Suppressor macrophage (primary cell): Measurements from ENCODE around the gene FCRL6.

Experiments
- DNase-seq, 4 experiments: peaks; one replicate each; pipeline ENCODE4 v3.0.0-alpha.2; 2020 to 2022
- total RNA-seq, 17 experiments: gene quantifications; one replicate each; lab custom pipeline; 2026; ENCODE audit warnings: mixed read lengths in 6 of 17, inconsistent platforms in 3 of 17; lab: John Stamatoyannopoulos, UW

FCRL6 gene, protein sequence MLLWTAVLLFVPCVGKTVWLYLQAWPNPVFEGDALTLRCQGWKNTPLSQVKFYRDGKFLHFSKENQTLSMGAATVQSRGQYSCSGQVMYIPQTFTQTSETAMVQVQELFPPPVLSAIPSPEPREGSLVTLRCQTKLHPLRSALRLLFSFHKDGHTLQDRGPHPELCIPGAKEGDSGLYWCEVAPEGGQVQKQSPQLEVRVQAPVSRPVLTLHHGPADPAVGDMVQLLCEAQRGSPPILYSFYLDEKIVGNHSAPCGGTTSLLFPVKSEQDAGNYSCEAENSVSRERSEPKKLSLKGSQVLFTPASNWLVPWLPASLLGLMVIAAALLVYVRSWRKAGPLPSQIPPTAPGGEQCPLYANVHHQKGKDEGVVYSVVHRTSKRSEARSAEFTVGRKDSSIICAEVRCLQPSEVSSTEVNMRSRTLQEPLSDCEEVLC
- total RNA-seq = 0 to 1.5 (median 0.09) reads per million in 17 experiments

- peak in 3 of 4 experiments; percentile 42 to 52 (median 45) for DNase-seq
Measured at GRCh38 chr1:159802111-159802510, at the start of gene FCRL6. Gene FCRL6 (plus strand): TSS chr1:159802360. CDS start chr1:159802425, 65 bp downstream.

- no peak for DNase-seq
Measured at GRCh38 chr1:159753386-159753785, 48.8 kb upstream of the FCRL6 start.

GRCh38 chr1:159755451-159756007, 46.6 kb upstream of the FCRL6 start:
- DNase-seq = peak in 1 of 4 experiments; percentile 22

- DNase-seq = peak; percentile 66 to 87 (median 81)
Measured at GRCh38 chr1:159756397-159756796, 45.8 kb upstream of the FCRL6 start.

- no peak for DNase-seq
Measured at GRCh38 chr1:159763686-159764085, 38.5 kb upstream of the FCRL6 start.

DNA sequence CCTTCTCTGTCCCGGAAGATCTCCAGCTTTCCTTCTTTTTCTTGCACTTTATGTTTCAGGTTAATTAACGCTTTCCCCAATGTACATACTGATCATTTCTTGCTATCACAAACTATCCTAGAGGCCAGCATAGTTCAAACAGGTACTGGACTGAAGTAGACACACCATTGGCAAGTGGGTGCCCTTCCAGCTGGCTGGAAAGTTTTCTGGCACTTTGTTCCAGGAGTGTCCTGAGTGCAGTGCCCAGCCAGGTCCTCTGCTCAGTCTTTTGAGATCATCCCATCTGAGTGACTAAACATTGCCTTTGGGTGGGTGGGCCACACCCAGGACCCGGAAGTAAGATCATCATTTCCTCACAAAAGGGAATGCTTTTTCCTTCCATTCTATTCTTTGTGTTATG, 36.4 kb upstream of the FCRL6 start:
- DNase-seq = no peak

GRCh38 chr1:159771127-159771895, 30.8 kb upstream of the FCRL6 start:
- DNase-seq = no peak

DNA sequence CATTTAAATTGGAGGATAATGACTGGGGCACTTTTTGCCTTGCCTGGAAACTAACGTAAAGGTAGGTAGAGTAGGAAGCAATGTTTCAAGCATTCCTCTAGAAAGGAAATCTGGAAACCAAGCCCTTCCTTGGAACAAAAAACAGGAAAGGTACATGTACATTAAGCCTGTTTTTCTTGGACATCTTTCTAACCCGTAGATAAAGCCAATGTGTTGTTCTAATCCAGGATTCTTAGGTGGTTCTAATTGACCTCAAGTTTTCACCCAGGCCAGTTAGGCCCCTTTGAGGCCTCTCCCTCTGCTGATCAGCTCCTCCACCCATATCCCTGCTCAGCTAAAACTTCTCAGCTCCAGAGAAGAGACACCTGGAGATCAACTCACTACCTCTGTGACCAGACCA, 27.7 kb upstream of the FCRL6 start:
- DNase-seq = no peak

- DNase-seq = peak in 1 of 4 experiments; percentile 40
Measured at GRCh38 chr1:159775716-159776115, 26.4 kb upstream of the FCRL6 start.

DNA sequence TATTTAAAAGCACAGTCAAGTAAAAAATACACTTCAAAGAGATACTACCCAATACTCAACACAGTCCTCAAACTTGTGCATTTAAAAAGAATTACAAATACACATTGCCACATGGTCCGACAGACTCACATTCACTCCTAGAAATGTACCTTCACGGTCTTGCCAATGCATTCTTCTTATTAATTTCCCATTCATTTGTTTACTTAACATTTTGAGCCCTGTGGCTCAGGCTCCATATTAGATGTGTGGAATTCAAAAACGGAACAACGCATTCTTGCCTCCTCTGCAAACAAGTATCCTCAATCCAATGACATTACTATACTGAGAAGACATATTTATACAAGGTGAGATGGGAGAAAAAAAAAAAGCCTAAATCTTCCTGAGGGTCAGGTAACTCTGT, 23.9 kb upstream of the FCRL6 start:
- DNase-seq = no peak

GRCh38 chr1:159779403-159779851, 22.7 kb upstream of the FCRL6 start:
- no peak for DNase-seq

GRCh38 chr1:159780583-159781582, 21.3 kb upstream of the FCRL6 start, which contains the start of gene DUSP23:
Gene DUSP23 (plus strand): TSS chr1:159780962. CDS start chr1:159781101, 139 bp downstream.
- peak; percentile 98 to 99 (median 98) for DNase-seq

DNA sequence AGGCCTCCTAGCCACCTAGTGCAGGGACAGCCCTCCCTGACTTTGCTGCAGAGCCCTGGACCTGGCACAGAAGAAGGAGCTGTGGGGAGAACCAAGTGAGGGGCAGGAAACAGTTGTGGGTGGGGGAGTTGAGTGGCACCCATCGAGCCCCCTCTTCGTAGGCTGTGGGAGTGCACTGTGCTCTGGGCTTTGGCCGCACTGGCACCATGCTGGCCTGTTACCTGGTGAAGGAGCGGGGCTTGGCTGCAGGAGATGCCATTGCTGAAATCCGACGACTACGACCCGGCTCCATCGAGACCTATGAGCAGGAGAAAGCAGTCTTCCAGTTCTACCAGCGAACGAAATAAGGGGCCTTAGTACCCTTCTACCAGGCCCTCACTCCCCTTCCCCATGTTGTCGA, 20.2 kb upstream of the FCRL6 start:
- DNase-seq = no peak

DNA sequence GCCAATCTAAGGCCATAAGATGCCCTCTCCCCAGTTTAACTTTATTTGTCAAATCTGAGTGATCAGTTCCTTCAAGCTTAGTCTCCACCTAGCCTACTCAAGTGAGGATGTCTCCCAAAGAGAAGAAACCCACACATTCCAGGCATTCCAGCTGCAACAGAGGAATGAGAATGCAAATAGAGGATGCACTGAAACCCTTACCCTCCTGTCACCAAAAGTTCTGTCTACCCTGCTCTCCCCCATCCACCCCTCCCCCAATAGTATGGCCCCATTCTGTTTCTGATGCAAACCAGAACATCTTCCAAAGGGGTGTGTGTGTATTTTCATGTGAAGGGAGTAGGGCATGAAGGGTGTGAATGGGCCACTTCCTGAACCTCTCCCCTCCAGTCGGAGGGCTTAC, 18.4 kb upstream of the FCRL6 start:
- DNase-seq = no peak

GRCh38 chr1:159786465-159786864, 15.7 kb upstream of the FCRL6 start:
- DNase-seq = no peak

DNA sequence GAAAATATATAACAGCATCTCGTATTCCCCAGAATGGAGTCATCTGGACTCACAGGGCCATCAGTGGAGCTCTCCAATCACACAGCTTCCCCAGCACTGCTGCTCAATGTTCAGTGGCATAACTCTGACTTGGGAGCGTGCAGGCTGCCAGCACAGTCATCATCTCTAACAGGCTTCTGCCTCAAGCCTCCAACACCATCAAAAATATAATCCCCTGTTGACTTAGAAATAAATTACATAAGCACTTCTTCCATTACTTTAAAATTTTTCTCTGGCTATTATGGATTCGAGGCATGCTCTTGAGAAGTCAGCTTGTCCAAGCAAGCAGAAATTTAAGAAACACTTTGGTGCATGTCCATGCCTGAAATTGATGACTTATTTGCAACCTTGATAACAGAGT, 15.2 kb upstream of the FCRL6 start:
- no peak for DNase-seq

DNA sequence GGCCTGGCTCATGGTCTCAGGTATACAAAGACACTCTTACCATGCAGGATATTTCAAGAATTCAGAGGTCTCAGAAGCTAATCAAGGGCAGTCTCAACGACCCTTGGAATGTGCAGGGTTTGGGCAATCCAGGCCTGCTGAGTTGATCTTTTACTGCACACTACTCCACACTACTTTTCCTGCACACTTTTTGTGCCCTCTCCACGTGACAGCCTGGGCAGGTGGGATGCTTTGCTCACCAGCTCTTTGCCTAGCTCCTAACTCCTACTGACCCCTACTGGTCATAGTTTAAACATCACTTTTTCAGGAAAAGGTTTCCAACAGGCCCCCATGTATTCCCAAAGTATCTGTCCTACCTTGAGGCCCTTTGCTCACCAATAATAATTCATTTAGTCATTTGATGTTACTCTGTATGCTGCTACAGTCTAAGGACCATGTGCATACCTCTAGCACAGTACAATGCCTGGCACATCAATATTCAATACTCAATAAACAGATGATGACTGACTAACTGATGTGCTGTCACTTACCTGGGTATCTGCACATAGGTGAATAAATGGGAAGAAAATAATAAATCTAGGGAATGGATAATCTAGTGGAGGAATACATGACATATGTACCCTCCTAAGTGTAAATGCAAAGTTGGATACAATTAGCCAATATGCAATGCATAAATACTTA, 11.8 kb upstream of the FCRL6 start:
- DNase-seq = peak in 3 of 4 experiments; percentile 42 to 68 (median 48)

DNA sequence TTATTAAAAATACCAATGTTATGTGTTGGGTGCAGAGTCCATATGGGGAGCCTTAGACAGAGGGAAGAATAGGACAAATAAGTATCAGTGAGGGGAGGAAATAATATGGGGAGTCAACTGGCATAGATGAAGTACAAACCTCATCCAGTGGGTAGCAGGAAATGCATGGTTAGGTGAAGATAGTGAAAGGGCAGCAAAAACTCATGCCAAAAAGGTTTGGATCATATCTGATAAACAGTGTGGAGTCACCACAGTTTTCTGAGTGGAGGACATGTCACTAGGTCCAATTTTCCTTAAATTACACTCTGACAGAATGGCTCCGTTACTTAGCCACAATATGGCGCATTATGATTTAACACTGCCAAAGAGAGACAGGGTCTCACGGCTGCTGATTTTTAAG, 11.1 kb upstream of the FCRL6 start:
- no peak for DNase-seq

GRCh38 chr1:159791461-159791860, 10.7 kb upstream of the FCRL6 start:
- no peak for DNase-seq

DNA sequence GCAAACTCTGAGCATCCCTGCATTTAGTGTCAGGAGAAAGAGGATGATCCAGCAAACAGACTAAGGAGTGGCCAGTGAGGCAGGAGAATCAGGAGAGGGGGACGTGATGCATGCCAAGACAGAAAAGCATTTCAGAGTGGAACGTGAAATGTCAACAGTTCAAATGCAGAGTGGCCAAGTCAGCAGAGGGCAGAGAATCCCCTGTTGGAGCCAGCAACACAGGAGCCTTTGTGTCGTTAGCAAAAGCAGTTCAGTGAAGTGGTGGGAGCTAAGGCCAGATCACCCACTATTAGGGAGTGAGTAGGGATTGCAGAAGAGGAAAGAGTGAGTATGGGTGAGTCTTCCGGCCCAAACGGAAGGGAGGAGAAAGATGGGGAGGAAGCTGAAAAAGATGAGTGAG, 6.6 kb upstream of the FCRL6 start:
- no peak for DNase-seq

DNA sequence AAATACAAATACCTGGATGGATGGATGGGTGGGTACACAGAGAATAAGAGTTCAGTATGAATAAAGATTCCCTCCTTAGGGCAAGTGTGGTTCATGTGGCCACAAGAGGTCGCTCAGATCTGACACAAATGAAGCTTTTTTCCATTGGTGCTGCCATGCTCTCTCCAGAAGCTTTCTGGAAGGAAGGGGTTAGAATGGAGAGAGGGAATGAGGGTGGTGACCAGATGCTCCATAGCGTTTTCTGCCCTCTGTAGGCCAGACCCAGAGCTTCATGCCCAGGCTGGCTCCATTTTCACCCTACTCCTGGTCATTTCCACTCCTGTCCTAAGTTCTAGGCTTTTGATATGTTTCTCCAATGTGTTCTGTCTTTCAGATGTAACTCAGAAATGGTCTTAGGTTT, 3.3 kb upstream of the FCRL6 start:
- peak; percentile 82 to 87 (median 84) for DNase-seq
